Measurements from ENCODE around the gene POLN.

The POLN gene

GRCh38 chr4:2079926-2080325 lies 162.0 kb downstream of the POLN start:
- peak; percentile 11 for DNase-seq

GRCh38 chr4:2079006-2079405 lies 162.9 kb downstream of the POLN start:
- no peak for DNase-seq

- peak; percentile 31 for DNase-seq
Measured at GRCh38 chr4:2078584-2078983, 163.3 kb downstream of the POLN start.

- peak; percentile 29 for DNase-seq
Measured at GRCh38 chr4:2077537-2078460, 164.1 kb downstream of the POLN start.

- peak; percentile 24 for DNase-seq
Measured at GRCh38 chr4:2076908-2077536, 164.9 kb downstream of the POLN start.

GRCh38 chr4:2075987-2076907 lies 165.7 kb downstream of the POLN start:
- DNase-seq, result peak; percentile 34

GRCh38 chr4:2075171-2075986 lies 166.5 kb downstream of the POLN start:
- DNase-seq, result peak; percentile 24

GRCh38 chr4:2074588-2074987 lies 167.3 kb downstream of the POLN start:
- peak; percentile 24 for DNase-seq

GRCh38 chr4:2073808-2074481 lies 168.0 kb downstream of the POLN start:
- peak; percentile 34 for DNase-seq

- peak; percentile 34 for DNase-seq
Measured at GRCh38 chr4:2072971-2073807, 168.7 kb downstream of the POLN start.

GRCh38 chr4:2071912-2072867 lies 169.7 kb downstream of the POLN start:
- DNase-seq, result peak; percentile 32

- peak; percentile 38 for DNase-seq
Measured at GRCh38 chr4:2071252-2071911, 170.5 kb downstream of the POLN start.

- peak; percentile 6 for DNase-seq
Measured at GRCh38 chr4:2070421-2071251, 171.3 kb downstream of the POLN start.

GRCh38 chr4:2069986-2070385 lies 171.9 kb downstream of the POLN start:
- DNase-seq, result peak; percentile 34

GRCh38 chr4:2069161-2069971 lies 172.6 kb downstream of the POLN start:
- DNase-seq, result peak; percentile 21

- DNase-seq, result no peak
Measured at GRCh38 chr4:2068566-2068965, 173.4 kb downstream of the POLN start.

GRCh38 chr4:2068198-2068470 lies 173.8 kb downstream of the POLN start:
- no peak for DNase-seq

Measured in right forelimb (tissue), 1 donor.